HG03575 (cell line): ENCODE results near the gene TMEM178B.

Experiments used
- ATAC-seq: cut with Tn5 transposase; IDR thresholded peaks from one replicate; pipeline ENCODE4 v1.9.1; 2021; ENCODE audit not compliant: unreplicated experiment, insufficient number of reproducible peaks, low FRiP score; ENCODE audit errors: extremely low read depth

TMEM178B gene

GRCh38 chr7:141238596-141239243, 164.9 kb downstream of the TMEM178B start:
- ATAC-seq, result no peak

- no peak for ATAC-seq
Observed at GRCh38 chr7:141239661-141240060, 165.8 kb downstream of the TMEM178B start.

- no peak for ATAC-seq
Observed at GRCh38 chr7:141242568-141242967, 168.7 kb downstream of the TMEM178B start.

GRCh38 chr7:141243368-141243767, 169.5 kb downstream of the TMEM178B start:
- ATAC-seq, result no peak

DNA sequence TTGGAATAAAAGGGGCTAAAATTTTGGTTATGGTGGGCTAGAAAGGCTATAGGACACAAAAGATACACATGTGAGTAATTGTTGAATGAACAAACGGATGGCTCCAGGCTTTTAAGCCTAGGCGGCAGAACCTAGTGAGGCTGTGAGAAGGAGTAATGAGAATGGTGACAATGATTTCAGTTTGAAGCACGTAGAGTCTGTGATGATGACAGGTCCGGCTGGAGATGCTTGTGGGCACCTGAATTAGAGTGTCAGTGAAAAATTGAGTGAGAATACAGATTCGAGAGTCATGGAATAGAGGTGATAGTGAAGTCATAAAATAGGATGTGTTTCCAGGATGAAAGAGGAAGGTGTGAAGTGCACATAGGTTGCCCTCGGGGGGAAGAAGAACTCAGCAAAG, 170.6 kb downstream of the TMEM178B start:
- ATAC-seq, result no peak

DNA sequence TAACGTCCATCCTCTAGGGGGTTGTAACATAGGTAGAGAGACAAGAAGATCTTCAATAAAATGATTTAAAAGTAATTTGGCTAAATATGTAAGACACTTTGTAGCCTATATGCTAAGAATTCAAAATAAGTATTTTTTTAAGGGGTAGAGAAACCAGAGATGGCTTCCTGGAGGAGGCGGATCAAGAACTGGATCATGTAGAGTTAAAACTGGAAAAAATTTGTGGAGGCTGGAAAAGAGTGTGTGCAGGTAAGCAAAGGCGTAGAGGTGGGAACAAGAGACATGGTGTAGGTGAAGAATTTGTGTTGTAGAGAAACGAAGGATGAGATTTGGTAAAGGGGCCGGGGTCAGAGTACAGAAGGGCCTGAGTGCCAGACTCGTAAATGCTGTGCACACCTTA, 172.6 kb downstream of the TMEM178B start:
- ATAC-seq, result no peak

DNA sequence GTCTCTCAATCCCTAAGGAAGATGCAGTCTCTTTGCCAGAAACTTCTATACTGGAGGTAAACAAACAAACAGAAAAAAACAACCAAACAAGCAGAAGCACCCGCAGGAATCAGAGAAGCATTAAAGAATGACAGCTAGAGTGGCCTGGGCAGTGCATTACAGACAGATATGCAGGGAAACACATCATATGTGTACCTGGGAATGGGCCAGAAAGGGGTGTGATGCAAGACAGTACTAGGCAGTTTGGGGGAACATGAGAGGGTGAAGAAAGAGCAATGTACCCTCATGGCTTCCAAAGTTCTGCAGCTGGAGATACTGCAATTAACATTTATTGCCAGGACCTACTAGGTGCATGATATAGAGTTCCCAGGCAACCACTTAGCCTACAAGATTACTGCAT, 177.3 kb downstream of the TMEM178B start:
- no peak for ATAC-seq

DNA sequence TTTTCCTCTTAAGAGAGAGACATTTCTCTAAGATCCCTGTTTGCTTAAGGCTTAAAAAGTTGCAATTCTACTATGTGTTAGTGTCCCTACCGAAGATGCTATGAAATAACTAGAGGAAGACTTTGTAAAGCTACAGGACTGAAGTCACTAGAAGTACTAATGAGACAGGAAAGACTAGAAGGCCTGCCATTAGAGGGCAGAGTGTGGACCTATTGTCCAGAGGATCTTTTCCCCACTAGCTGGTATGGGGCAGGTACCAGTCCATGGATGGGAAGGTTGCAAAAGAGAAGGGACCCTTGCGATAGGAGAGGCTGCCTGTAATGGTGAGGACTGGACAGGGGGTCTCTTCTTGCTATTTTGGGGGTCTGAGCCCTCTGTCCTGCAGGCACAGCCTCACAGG, 178.1 kb downstream of the TMEM178B start:
- ATAC-seq, result no peak

DNA sequence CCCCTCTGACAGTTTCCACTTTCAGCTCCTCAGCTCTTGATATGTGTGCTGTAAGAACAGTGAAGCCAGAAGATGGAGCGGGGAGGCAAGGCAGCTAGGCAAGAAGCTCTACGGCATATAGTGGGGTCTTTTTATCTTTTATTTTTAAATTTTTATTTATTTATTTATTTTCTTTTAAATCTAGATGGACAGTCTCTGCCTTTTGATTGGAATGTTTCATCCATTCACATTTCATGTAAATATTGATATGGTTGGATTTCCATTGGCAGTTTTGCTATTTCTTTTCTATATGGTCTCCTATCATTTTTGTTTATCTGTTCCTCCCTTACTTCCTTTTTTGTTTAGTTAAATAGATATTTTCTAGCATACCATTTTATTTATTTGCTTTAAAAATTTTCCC, 183.7 kb downstream of the TMEM178B start:
- ATAC-seq, result no peak

DNA sequence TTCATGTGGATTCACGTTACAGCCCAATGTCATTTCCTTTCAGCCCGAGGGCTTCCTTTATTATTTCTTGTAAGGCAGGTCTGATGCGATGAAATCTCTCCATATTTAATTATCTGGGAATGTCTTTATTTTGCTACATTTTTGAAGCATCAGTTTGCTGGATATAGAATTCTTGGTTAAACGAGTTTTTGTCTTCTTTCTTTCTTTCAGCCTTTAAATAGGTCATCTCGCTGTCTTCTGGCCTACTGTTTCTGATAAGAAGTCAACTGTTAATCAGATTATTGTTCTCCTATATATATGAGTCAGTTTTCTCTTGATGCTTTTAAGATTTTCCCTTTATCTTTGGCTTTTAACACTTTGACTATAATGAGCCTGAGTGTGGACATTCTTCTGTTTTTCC, 184.7 kb downstream of the TMEM178B start:
- ATAC-seq, result no peak

GRCh38 chr7:141262101-141263090, 188.5 kb downstream of the TMEM178B start:
- no peak for ATAC-seq

DNA sequence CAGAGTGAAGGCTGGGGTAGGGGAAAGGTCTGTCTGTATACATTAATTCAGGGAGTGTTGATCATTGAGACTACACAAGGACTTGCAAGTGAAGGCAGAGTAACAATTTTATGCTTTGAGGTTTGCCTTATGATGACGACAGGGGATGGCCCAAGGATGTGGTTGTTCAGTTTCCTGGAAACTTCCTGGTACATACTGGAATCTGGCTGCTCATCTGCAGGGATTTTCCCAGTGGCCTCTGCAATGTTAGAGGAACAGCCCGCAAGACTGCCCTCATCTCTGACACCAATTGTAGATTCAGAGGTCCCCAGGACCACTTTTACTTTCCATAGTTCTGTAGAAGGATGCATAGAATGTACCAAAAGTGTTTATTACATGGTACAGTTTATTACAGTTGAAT, 189.6 kb downstream of the TMEM178B start:
- ATAC-seq, result no peak

DNA sequence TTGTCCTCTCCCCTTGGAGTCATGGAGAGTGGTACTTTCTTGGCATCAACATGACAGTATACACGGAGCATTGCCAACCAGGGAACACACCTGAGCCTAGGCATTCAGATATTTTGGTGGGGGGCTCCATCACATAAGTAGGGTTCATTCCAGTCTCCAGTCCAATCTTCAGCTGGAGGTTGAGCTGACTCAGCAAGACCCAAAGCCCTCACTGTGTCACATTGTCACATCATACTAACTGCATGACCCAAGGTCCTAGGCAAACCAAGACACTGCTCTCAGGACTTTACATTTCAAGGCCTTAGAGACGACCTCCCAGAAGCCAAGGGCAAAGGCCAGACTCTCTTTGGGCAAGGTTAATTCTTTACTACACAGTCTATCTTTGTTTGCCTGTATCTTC, 190.1 kb downstream of the TMEM178B start:
- no peak for ATAC-seq

DNA sequence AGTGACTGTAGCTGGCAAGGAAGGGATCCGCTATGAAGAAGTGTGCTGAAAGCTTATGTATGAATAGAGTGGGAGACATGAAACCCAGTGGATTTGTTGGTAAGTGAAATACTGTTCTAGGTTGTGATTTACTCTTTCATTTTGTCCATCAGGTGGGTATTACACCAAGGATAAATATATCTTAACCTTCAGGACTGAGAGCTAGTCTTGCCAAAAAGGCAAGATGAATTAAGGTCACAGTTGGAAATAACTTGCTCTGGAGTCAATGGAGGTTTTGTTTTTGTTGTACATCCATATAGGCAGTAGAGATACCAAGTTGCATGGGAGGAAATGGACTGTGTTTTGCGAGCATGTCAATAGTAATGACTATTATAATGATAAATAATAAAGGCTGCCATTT, 190.6 kb downstream of the TMEM178B start:
- no peak for ATAC-seq

- no peak for ATAC-seq
Observed at GRCh38 chr7:141265668-141266067, 191.8 kb downstream of the TMEM178B start.

DNA sequence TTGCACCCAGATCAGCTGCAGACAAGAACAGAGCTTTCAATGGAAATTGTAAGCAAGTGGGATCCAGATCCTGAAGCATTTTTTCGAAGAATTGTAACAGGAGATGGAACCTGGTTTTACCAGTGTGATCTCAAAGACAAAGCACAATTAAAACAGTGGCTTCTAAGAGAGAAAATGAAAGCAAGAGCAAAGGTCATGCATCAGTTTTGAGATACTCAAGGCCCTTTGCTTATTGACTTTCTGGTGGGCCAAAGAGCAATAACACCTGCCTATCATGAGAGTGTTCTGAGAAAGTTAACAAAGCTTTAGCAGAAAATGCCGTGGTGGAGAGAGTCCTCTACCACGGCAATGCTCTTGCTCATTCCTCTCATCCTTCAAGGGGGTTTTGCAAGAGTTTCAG, 194.8 kb downstream of the TMEM178B start:
- no peak for ATAC-seq

- ATAC-seq, result no peak
Observed at GRCh38 chr7:141271451-141271850, 197.6 kb downstream of the TMEM178B start.

- no peak for ATAC-seq
Observed at GRCh38 chr7:141272417-141272816, 198.6 kb downstream of the TMEM178B start.

GRCh38 chr7:141275350-141275749, 201.5 kb downstream of the TMEM178B start:
- no peak for ATAC-seq

- no peak for ATAC-seq
Observed at GRCh38 chr7:141276031-141276430, 202.2 kb downstream of the TMEM178B start.
